OCI-LY7 (cell line): ENCODE measurements around the gene EIF3K.

ENCODE experiments used
- EZH2phosphoT487 ChIP-seq: fragments of 200-600 bp; sonication (generic); IDR thresholded peaks from 2 replicates; pipeline ENCODE4 v1.6.1; 2018; ENCODE audit warnings: low read depth, borderline replicate concordance, mild to moderate bottlenecking, mixed run types, antibody characterized with exemption, low read length, moderate library complexity, mixed read lengths
- TF ChIP-seq, protein P1 (sequence below): fragments of 200-600 bp; sonication (generic); conservative IDR thresholded peaks from 2 replicates; pipeline ENCODE4 v1.5.1; 2014; ENCODE audit warnings: mild to moderate bottlenecking, antibody characterized with exemption, low read length, moderate library complexity, mixed read lengths

DNA sequence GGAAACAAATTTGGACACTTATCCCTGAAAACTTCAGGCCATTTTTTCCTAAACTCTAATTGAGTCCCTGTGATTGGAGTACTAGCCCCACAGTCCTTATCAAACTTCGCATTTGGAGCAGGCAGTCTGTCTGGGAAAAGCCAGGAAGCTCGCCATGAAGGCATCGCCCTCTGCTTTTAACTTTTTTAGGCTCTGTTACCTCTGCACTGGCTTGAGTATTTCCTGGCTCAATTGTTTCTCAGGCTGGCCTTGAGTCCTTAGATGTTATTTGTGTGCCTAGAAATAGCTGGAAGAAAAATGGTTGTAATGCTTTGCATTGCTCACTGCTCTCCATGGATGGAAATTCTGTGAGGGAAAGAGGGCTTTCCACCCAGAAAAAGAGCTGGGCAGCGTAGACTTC, 52.7 kb downstream of the EIF3K start:
- TF ChIP-seq, protein P1, sequence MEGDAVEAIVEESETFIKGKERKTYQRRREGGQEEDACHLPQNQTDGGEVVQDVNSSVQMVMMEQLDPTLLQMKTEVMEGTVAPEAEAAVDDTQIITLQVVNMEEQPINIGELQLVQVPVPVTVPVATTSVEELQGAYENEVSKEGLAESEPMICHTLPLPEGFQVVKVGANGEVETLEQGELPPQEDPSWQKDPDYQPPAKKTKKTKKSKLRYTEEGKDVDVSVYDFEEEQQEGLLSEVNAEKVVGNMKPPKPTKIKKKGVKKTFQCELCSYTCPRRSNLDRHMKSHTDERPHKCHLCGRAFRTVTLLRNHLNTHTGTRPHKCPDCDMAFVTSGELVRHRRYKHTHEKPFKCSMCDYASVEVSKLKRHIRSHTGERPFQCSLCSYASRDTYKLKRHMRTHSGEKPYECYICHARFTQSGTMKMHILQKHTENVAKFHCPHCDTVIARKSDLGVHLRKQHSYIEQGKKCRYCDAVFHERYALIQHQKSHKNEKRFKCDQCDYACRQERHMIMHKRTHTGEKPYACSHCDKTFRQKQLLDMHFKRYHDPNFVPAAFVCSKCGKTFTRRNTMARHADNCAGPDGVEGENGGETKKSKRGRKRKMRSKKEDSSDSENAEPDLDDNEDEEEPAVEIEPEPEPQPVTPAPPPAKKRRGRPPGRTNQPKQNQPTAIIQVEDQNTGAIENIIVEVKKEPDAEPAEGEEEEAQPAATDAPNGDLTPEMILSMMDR: no peak
- TF ChIP-seq EZH2phosphoT487: no peak
